ENCODE measurements around the gene SLC9B1. TPM values are rescaled to one million over a fixed set of nuclear protein-coding genes. Genes with fewer than 3 reads are reported as not detected.
A peak's percentile ranks its signal among the peaks of the same experiment; 100 is the strongest.
"Not testable (repeated sequence)": the region's sequence is repeated elsewhere in the genome, so short reads cannot be mapped to it uniquely, and the experiment has no call there.

The SLC9B1 gene
- total RNA-seq, 1 donor from 2014 or later, result 7.2 TPM

DNA sequence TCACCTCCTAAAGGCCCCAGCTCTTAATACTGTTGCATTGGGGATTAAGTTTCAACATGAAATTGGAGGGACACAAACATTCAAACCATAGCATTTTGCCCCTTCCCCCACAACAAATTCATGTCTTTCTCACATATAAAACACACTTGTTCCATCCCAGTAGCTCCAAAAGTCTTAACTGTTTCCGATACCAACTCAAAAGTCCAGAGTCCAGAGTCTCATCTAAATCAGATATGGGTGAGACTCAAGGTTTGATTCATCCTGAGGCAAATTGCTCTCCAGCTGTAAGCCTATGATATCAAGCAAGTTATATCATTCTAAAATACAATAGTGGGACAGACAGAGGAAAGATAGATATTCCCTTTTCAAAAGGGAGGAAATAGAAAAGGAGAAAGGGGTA, 8.7 kb downstream of the SLC9B1 start:
- DNase-seq, result no peak

DNA sequence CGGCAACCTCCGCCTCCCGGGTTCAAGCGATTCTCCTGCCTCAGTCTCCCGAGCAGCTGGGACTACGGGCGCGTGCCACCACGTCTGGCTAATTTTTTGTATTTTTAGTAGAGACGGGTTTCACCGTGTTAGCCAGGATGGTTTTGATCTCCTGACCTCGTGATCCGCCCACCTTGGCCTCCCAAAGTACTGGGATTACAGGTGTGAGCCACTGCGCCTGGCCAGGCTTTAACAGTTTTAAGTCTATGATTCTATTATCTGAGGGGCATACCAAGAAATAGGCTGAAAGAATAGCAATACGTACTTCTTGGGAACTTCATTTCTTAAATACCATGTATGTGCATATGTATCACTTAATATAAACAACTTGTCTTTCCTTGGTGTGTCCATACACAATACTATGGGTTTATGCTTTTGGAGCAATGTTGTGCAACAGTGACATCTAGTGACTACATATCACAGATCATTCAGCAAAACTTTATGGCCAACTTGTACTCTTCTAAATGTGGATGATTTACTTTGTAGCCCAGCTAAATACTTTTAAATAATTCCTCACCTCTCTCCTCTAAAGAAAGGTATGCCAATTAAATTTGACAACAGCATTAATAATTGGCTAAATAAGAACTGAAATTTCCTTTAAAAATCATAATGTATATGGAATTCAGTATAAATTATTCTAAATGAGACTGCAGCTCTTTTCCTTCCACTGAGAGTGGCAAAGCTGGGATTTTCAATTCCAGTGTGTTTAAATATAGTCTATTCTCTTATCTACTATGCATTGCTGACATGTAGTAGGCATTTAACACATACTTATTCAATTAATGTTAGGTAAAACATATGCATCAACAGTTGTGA, 10.4 kb downstream of the SLC9B1 start:
- DNase-seq, result peak; percentile 63

DNA sequence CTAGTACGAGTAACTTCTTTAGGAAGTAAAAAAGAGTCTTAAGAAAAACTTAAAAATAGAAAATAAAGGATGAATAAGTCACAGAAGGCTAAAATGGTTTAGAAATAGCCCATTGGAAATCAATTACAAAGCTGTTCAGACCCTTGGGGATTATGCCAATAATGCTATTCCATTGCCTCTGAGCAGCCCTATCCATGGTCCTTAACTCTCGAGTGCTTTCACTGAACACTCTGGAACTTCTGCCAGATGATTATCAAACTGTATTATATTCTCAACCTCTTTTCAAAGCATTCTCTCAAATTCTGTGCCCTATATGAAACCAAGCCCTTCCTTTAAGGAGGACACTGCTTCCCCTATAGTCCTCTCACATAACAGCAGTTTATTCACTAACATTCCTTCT, 17.0 kb downstream of the SLC9B1 start:
- no peak for DNase-seq

DNA sequence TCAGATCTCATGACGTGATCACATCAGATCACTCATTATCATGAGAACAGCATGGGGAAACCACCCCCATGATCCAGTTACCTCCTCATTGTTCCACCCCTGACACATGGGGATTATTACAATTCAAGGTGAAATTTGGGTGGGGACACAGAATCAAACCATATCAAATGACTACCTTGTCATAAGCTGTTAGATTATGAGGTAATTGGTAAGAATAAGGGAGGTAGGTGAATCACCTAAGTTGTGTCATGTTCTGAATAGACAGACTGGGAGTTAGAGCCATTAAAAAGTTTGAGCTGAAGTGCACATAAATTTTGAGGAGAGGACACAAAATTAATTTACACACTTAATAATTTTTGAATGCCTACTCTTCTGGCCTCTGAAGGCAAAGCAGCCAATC, 24.7 kb downstream of the SLC9B1 start:
- DNase-seq, result no peak

DNA sequence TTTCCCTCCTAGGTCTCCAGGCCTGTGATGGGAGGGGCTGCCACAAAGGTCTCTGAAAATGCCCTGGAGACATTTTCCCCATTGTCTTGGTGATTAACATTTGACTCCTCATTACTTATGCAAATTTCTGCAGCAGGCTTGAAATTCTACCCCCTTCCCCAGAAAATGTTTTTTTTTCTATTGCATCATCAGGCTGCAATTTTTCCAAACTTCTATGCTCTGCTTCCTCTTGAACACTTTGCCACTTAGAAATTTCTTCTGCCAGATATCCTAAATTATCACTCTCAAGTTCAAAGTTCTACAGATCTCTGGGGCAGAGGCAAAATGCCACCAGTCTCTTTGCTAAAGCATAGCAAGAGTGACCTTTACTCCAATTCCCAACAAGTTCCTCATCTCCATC, 25.5 kb downstream of the SLC9B1 start:
- not testable (repeated sequence) for DNase-seq

DNA sequence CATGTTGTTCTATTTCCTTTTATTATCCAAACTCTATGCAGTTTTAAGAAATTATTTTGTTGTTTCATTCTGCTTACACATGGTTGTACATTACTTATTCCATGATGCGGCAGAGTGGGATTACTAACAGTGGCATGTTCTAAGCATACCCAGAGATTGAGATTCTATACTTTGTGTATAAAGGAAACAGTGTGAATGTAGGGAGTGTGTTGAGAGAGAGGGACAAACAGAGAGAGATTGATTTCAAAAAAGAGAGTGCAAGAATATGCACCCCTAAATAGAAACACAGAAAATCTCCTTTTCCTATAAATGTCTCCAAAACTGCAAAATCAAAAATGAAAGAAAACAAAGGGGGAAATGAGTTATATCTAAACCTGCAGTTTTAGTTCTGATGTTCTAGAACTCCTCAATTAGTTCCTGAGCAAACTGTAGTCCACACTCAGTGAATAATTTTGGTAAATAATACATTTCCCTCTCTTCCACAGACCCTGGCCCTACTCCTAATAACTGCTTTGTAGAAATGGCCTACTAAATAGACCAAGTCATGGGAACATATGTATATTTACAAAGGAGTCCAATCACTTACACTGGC, 31.0 kb downstream of the SLC9B1 start:
- DNase-seq, result no peak

DNA sequence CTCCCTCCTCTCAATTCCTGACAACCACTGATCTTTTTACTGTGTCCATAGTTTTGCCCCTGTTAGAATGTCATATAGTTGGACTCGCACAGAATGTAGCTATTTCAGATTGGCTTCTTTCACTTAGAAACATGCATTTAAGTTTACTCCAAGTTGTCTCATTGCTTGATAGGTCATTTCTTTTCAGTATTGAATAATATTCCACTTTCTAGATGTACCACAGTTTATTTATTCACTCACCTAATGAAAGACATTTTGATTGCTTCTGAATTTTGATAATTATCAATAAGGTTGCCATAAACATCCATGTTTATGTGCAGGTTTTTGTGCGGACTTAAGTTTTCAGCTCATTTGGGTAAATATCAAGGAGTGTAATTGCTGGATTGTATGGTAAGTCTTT, 38.5 kb downstream of the SLC9B1 start:
- DNase-seq, result no peak

DNA sequence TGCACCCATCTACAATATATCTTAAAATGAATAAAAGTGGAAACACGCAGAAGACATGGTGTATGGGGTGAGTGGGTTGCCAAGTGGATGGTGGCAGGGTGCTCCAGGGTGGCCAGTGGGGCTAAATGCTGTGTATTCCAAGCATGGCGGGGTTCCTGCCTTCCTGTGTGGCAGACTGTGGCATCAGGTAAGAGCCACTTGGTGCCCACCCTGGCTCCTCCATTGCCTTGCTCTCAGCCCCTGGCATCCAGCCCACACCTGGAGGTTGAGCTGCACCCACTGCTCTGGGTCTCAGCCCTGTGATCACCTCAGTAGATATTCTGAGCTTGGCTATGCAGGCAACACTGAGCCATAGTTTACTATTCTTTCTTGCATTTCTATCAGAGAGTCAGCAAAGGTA, 57.7 kb downstream of the SLC9B1 start:
- DNase-seq, result not testable (repeated sequence)

DNA sequence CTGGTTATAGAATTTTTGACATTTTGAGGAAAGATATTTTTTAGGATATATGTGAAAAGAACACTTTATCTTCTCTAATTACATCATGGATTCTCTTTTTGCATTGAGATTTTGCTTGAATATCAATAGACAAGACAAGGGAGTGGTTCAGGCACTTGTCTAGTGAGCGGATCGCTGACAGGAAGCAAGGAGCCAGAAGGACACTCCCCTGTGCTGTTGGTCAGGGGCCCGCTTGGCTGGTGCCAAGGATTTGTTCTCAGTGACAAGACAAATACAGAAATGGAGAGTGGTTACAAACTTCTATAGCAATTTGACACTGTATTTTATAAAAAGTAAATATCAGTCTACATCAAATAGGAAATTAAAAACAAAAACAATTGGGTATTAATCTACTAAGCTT, 60.0 kb downstream of the SLC9B1 start:
- no peak for DNase-seq

DNA sequence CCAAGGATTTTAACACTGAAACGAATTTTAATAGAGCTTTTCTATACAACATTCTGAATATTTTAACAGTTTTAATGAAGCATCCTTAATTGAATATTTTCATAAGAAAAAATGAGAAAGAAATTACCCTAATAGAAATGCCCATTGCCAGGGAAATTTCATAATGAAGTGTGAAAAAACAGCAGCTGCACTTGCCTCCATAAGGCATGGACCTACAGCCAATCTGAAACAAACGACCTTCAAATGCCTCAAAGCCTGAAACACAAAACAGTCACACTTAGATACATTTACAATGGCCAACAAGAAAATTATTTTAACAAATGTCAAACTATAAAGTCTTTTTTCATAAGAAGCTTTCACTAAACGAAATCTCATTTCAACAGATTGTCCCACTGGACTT, 74.4 kb downstream of the SLC9B1 start:
- no peak for DNase-seq

DNA sequence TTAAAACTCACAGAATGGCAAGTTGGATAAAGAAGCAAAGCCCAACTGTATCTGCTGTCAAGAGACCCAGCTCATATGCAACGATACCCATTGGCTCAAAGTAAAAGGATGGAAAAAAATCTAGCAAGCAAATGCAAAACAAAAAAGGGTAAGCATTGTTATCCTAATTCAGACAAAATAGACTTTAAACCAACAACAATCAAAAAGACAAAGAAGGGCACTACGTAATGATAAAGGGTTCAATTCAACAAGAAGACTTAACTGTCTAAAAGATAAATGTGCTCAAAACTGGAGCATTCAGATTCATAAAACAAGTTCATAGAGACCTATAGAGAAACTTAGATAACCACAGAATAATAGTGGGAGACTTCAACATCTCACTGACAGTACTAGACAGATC, 81.4 kb downstream of the SLC9B1 start:
- DNase-seq, result not testable (repeated sequence)

DNA sequence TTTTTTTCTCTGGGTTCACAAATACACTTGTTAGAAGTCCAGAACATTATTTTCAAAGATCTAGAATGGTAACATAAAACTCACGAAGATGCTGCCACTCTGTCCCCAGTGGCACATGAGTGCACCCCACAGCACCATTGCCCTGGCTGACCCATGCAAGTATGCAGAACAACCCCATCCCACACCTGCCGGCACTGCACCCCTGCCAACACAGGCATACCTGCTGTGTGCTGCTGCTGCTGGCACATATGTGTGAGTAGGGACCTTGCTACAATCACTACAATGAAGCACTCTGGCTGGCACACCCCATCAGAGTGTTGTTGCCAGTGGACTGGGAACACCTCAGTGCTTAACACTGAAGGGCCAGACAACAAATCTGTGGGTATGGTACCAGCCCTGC, 83.8 kb downstream of the SLC9B1 start:
- DNase-seq, result no peak

DNA sequence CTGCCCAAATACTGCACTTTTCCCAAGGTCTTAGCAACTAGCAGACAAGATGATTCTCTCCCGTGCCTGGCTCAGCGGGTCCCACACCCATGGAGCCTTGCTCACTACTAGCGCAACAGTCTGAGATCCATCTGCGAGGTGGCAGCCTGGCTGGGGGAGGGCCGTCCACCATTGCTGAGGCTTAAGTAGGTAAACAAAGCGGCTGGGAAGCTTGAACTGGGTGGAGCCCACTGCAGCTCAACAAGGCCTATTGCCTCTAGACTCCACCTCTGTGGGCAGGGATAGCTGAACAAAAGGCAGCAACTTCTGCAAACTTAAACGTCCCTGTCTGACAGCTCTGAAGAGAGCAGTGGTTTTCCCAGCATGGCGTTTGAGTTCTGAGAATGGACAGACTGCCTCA, 99.8 kb downstream of the SLC9B1 start:
- DNase-seq, result not testable (repeated sequence)

DNA sequence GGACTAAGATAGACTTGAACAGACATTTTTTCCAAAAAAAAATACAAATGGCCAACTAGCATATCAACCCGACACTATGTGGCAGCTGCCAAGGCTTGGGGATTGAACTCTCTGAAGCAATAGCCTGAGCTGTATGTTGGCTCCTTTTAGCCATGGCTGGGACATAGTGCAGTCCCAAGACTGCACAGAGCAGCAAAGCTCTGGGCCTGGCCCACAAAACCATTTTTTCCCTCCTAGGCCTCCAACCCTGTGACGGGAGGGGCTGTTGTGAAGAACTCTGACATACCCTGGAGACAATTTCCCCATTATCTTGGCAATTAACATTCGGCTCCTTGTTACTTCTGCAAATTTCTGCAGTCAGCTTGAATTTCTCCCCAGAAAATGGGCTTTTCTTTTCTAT, 100.6 kb downstream of the SLC9B1 start:
- DNase-seq, result no peak

DNA sequence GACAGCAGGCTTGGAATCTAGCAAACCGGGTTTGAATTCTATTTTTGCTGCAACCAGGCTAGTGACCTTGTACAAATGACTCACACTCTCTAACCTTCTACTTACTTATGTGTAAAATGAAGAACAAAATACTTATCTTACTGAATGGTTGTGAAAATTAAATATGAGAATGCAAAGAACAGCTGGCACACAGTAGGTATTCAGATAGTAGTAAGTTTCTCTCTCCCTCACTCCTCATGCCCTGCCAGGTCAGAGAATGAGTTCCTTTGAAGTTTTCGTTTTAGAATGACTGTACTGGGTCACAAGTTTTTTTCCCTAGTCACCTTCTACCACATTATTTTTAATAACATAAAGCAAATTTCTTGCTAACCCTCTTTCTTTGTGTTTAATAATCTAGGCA, 117.7 kb downstream of the SLC9B1 start:
- DNase-seq, result no peak

DNA sequence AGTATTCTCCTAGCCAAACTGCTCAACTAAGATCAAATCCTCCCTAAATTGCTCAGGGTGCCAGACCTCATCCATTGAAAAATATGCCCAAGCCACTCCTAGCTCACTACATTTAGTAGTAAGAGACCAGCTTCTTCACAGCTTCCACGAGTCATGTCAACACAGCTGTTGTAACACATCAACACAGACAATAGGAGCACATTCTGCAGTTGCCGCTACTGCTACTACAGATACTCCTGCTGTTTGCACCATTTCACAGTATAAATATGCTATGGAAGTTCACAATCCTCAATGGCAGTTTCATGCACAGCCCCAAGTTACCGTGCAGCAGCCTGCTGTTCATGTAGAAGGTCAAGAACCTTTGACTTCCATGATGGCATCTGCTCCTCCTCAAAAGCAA, 121.9 kb downstream of the SLC9B1 start:
- DNase-seq, result not testable (repeated sequence)

DNA sequence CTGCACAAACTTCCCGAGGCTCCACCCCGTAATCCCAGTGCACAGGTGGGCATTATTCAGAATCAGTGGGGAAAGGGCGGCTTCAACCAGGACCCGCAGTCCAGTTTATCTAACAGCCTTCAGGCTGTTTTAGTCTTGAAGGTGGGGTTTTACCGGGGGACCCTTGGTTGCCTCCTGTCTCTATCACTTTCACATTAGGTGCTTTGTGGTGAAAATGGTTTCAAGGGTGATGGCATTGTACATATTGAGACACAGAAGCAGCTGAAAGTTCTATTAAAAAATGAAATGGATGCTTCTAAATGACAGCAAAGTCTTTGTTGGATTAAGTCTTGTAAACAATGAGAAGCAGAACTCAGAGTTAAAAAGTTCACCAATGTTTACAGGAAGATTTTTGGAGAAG, 123.0 kb downstream of the SLC9B1 start:
- DNase-seq, result not testable (repeated sequence)

DNA sequence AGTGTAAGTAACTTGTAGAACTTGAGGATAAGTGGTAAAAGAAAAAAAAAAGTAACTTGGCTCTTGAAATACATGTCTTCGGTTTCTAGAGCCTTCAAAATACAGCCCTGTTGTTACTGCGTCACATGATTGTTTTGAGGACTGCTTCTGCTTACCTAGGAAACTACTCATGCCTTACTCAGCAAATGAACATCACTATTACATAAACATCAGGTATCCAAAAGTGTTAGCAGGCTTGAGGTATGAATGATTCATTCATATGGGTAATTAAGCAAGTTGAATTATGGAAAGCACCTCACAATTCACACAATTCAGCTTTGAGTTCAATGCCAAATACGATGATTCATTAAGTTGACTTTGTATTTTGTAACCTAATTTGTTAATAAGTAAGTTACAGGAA, 129.6 kb downstream of the SLC9B1 start:
- DNase-seq, result not testable (repeated sequence)

DNA sequence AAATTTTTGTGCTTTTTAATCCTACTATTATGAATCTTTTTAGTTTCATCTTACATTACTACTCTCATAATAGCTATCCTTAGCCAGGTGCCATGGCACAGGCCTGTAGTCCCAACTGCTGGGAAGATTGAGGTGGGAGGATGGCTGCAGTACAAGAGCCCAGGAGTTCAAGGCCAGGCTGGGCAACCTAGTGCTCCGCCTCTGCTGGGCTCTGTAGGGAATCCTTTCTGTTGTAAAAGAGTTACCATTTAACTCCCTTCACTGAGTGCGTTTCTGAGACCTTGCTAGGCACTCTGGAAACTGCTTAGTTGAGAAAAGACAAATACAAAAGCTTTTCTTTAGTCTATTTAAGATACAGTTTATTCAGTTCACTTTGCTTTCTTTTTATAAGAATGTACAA, 130.9 kb downstream of the SLC9B1 start:
- not testable (repeated sequence) for DNase-seq

DNA sequence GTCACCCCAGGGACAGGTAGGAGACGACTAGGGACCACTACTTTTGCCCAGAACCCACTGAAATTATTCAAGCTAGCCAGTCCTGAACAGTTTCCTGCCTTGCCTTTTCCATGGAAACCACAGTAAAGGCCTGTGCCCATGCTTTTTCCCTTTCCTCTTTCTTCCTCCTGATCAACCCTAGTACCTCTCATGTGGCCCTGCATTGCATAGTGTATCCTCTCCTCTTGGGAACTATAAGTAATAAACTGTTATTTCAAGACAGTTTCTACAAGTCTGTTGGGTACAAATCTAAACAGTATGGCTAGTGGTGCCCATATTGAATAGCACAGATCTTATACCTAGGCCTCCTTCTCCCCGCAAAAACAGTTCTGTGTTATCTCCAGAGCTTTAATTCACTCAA, 136.2 kb downstream of the SLC9B1 start:
- no peak for DNase-seq

DNA sequence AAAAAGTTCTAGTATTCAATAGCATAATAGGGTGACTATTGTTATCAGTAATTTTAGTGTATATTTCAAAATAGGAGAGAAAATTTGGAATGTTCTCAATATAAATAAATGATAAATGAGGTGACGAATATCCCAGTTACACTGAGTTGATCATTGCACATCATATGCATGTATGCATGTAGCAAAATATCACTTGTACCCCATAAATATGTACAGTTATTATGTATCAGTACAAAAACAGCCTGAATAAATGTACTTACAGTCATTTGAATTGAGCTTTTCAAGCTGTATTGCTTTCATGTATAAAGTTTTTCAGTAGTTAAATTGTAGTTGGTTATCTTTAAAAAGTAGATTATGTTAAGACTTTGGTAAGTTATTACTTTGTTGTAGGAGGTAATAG, 138.2 kb downstream of the SLC9B1 start:
- no peak for DNase-seq

DNA sequence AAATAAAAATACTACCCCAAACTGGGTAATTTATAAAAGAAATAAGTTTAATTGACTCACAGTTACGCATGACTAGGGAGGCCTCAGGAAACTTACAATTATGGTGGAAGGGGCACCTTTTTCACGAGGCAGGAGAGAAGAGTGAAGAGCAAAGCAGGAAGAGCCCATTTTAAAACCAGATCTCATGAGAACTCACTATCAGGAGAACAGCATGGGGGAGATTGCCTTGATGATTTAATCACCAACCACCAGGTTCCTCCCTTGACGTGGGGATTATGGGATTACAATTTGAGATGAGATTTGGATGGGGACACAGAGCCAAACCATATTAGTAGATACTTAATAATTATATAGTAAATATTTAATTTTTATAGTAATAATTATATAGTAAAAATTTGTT, 140.6 kb downstream of the SLC9B1 start:
- DNase-seq, result no peak

DNA sequence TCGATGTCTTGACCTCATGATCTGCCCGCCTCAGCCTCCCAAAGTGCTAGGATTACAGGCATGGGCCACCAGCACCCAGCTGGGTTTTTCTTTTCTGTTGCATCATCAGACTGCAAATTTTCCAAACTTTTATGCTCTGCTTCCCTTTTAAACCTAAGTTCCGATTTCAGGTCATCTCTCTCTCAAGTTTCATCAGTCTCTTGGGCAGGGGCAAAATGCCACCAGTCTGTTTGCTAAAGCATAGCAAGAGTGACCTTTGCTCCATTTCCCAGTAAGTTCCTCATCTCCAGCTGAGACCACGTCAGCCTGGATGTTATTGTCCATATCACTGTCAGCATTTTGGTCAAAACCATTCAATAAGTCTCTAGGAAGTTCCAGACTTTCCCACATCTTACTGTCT, 141.2 kb downstream of the SLC9B1 start:
- not testable (repeated sequence) for DNase-seq

DNA sequence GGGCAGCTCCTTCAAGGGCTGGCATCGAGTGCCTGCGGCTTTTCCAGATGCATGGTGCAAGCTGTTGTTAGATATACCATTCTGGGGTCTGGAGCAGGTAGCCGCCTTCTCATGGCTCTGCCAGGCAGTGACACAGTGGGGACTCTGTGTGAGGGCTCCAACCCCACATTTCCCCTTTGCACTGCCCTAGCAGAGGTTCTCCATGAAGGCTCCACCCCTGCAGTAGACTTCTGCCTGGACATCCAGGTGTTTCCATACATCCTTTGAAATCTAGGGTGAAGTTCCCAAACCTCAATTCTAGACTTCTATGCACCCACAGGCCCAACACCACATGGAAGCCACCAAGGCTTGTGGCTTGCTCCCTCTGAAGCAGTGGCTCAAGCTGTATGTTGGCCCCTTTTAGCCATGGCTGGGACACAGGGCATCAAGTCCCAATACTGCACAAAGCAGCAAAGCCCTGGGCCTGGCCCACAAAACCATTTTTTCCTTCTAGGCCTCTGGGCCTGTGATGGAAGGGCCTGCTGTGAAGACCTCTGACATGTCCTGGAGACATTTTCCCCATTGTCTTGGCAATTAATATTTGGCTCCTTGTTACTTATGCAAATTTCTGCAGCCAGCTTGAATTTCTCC, 141.9 kb downstream of the SLC9B1 start:
- not testable (repeated sequence) for DNase-seq
